GM18511 (cell line): ENCODE results near the gene NEURL1.

Source experiments
- ATAC-seq: cut with Tn5 transposase; IDR thresholded peaks from one replicate; pipeline ENCODE4 v1.9.1; 2021; ENCODE audit warnings: mild to moderate bottlenecking, moderate library complexity; ENCODE audit not compliant: unreplicated experiment

The NEURL1 gene

DNA sequence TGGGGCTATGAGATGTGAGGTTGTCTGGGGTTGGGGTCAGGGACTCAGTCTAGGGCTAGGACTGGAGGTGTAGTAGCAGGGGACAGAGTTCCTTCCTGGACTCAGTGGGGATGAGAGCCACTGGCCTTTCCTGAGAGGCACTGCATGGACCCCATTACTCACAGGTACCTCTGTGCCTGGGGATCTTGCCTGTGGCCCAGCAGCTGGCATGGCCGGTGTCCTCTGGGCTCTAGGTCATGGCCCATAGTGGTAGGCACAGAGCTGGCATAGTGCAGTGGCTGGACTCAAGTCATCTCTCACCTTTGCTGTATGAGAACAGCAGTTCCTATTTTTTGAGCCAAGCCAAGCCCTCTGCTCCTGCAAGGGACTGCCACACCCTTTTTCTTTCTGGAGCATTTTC is 51.9 kb downstream of the NEURL1 start:
- ATAC-seq = no peak

GRCh38 chr10:103545771-103546281 is 52.3 kb downstream of the NEURL1 start:
- ATAC-seq = no peak

- ATAC-seq = no peak
These were observed 52.9 kb downstream of the NEURL1 start for GRCh38 chr10:103546401-103546800.

DNA sequence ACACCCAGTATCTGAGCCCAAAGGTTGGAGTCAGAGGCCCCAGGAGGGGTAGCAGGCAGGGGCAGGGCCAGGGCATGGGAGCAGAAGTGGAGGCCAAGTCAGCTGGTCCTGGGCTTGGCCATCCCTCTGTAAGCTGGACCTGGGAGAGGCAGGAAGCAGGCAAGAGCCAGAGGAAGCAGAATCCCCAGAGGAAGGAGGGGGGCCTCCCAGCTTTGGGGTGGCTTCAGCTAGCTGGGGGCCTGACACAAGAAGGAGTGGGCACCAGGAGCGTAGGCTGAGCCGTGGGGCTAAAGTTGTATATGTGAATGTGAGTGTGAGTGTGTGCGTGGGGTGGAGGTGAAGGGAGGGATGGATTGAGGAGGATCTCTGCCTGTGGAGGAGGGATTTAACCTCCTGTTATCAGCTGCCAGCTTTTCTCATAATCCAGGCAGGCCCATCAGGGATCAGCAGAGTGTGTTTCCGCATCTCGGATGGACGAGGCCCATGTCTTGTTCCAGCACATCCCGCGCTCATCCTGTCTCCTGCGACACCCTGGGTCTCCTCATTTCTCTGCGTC is 54.0 kb downstream of the NEURL1 start:
- ATAC-seq = no peak

GRCh38 chr10:103548006-103548405 is 54.5 kb downstream of the NEURL1 start:
- ATAC-seq = no peak

- no peak for ATAC-seq
These were observed 55.3 kb downstream of the NEURL1 start for GRCh38 chr10:103548581-103549348.

- no peak for ATAC-seq
These were observed 55.8 kb downstream of the NEURL1 start for GRCh38 chr10:103549349-103549685.

GRCh38 chr10:103550229-103550628 is 56.7 kb downstream of the NEURL1 start:
- ATAC-seq = no peak

DNA sequence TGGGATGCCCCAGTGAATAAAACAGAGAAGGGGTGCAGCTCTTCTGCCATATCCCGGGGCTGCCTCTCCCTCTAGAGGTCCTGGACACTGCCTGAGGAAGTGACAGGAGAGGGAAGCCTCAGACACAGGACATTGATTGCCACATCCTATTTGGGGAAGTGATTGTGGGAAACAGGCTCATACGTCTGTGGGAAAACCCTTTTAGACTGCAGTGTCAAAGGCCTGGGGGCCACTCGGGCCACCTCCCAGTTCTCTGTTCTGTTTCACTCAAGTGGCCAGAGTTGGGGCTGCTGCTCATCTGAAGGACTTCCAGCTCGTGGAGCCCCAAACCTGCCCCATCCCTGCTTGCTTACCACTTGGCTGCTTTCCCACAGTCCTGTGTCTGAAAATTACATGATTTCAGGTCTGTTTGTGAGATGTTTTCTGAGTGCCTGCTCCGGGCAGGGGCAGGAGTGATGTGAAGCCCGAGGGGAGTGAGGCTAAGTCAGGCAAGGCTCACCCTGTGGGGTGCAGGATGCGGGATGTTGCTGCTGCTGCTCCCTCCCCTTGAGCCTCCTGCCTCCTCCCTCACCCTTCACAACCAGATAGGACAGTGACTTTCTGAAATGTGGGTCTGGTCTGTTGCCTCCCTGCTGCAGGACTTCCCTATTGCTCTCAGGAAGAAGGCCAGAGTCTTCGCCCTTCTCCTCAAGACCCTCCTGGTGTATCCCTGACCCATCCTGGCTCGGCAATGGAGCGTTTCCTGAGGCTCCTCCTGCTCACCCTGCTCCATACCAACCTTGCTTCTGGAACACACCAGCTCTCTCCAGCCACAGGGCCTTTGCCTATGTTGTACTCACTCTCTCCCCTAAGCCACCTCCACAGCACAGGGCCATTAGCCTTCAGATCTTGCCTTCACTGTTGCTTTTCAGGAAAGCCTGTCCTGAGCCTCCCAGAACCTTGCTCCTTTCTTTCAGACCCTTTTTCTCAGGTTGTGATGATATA is 58.4 kb downstream of the NEURL1 start:
- ATAC-seq = no peak

DNA sequence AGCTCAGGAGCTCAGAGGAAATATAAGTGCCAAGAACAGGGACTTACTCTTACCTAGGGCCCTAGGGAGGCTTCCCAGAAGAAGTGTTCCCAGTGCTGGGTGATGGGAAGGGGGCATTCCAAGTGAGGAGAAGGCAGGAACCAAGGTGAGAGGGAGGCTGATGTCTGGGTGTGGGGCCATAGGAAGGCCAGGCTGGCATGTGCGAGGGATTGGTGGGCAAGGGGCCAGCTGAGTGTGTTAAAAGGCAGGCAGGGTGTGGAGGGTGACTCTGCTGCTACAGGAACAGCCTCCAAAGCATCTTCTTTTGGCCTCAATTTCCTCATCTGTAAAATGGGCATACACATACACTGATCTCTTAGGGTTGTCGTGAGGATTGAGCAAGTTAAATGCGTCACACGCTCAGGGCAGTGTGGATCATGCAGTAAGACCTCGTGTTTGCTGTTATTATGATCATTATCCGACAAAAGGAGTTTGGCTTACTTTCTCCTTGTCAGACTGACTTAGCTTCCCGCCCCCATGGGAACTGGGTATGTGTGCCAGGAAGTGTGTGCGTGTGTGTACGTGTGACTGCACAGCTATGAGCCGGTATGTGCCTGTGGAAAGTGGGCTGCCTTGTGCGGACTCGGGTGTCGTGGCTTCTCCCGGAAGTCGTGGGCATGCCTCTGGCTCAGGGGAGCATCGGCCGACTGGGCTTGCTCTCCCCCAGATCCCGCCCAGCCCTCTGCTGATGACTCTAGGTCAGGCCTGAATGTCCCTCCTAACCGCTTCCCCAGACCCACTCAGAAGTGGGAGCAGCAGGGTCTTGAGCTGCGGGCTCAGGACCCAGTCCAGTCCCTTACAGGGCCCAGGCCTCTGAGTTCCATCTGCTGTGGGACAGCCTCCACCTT is 59.6 kb downstream of the NEURL1 start:
- no peak for ATAC-seq

- ATAC-seq = no peak
These were observed 60.4 kb downstream of the NEURL1 start for GRCh38 chr10:103553743-103554487.

DNA sequence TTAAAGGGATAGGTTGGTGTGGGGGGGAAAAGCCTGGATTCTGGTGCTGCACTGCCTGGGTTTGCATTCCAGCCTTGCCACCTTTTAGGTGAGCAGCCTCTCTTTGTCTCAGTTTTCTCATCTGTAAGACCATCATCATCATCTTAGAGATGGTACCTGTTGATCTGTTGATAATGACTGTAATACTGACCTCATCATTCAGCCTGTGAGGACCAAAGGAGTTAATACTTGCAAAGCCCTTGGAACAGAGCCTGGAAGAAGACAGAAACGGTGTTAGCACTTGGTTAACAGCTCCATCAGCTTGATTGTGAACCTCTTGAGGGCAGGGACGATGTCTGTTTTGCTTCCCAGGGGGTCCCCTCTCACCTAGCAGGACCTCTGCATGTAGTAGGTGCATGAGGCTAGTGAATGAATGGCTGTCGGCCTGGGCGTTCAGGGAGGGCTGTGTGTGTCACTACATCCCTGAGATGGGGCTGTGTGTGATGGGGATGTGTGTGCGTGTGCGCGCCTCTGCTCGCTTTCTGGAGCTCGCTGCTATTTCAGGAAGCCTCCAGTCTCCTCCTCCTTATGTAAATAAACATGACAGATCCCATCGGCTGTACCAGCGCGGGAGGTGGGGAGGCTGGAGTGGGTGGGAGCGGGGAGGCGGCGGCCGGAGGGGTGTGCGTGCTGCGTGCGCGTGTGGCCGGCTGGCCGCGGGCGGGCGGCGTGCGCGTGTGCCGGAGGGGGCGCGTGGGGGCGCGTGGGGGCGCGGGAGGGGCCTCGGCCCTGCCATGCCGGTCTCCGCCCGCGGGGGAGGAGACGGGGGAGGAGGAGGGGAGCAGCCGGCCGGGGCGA is 61.2 kb downstream of the NEURL1 start:
- no peak for ATAC-seq

- ATAC-seq = no peak
These were observed 61.8 kb downstream of the NEURL1 start for GRCh38 chr10:103555325-103555649.

DNA sequence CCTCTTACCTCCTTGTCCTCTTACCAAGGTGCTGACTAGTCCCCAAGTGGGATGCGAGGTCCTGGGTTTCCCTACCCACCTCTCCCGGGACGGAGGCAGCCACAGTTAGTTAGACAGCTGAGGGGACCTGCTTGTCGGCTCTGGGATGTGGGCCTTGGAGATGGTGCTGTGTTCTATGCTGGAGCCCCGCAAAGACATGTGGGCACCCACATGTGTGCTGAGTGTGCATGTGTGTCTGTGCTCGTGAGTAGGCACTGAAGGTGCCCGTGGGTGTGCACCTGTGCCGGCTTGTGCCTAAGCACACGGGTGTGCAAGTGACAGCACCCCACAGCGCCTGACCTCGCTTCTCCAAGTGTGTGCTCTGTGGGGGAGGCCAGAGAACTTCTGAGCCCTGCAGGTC is 62.2 kb downstream of the NEURL1 start:
- no peak for ATAC-seq

GRCh38 chr10:103556383-103557007 is 63.0 kb downstream of the NEURL1 start:
- ATAC-seq = no peak

- no peak for ATAC-seq
These were observed 64.0 kb downstream of the NEURL1 start for GRCh38 chr10:103557455-103557854.

DNA sequence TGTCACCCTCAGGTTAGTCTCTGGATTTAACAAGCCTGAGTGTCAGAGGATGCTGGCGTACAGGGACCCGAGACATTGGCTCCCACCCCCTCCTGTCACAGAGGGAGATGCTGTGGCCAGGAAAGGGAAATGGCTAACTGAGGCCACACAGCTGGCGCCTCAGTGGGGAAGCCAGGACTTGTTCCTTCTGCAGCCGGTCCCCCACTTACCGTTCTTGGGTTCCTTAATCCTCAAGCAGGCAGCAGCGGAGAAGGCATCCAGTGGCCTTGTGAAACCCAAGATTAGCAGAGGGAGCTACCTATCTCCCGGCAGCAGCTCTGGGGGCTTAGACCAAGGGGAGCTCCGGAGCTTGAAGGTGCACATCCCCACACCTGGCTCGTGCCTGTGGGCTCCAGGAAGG is 65.4 kb downstream of the NEURL1 start:
- ATAC-seq = no peak

GRCh38 chr10:103559776-103560175 is 66.3 kb downstream of the NEURL1 start:
- ATAC-seq = no peak

DNA sequence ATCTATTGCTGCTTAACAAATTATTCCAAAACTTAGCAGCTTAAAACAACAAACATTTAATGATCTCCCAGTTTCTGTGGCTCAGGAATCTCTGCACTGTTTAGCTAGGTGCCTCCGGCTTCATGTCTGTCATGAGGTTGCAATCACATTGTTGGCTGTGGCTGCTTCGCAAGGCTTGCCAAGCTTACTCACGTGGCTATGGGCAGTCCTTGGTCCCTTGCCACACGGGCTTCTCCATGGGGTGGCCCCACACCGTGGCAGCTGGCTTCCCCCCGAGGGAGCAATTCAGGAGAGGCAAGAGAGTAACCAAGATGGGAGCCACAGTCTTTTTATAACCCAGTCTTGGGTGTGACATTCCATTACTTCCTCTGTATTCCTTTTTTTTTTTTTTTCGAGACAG is 67.4 kb downstream of the NEURL1 start:
- ATAC-seq = no peak
